Astrocyte (in vitro differentiated cells and primary cell): ENCODE data around the gene PRPH. TPM values are rescaled to one million over a fixed set of nuclear protein-coding genes. Genes with fewer than 3 reads are reported as not detected.

Source experiments
- DNase-seq: peaks from one replicate; pipeline ENCODE4 v3.0.0-alpha.2; 2010; ENCODE audit warnings: low read depth
- FAIRE-seq: peaks from 2 replicates; lab custom pipeline; 2011; peaks lifted over from hg19 to GRCh38; lab: Jason Lieb, UNC
- H2AFZ ChIP-seq: 2 replicates; pipeline ENCODE4 v1.6.0; 2012; ENCODE audit warnings: low read depth, low read length, inconsistent platforms
- H3K27ac ChIP-seq: 2 replicates; pipeline ENCODE4 v1.5.1; 2011; ENCODE audit warnings: low read depth, low read length, inconsistent platforms
- H3K27me3 ChIP-seq: 2 replicates; pipeline ENCODE4 v1.6.0; 2011; ENCODE audit warnings: low read length, inconsistent platforms; ENCODE audit not compliant: insufficient read depth
- H3K36me3 ChIP-seq: 2 replicates; pipeline ENCODE4 v1.5.1; 2011; ENCODE audit warnings: low read length, inconsistent platforms; ENCODE audit not compliant: insufficient read depth
- H3K4me1 ChIP-seq: 2 replicates; pipeline ENCODE4 v1.5.1; 2011; ENCODE audit warnings: low read length, inconsistent platforms; ENCODE audit not compliant: insufficient read depth
- H3K4me2 ChIP-seq: 2 replicates; pipeline ENCODE4 v1.6.0; 2012; ENCODE audit warnings: low read length, inconsistent platforms
- H3K4me3 ChIP-seq: 2 replicates; pipeline ENCODE4 v1.5.1; 2011; ENCODE audit warnings: low read depth, mild to moderate bottlenecking, low read length, inconsistent platforms; ENCODE audit not compliant: insufficient read depth
- H3K79me2 ChIP-seq: 2 replicates; pipeline ENCODE4 v1.6.0; 2012; ENCODE audit warnings: mild to moderate bottlenecking, low read length, inconsistent platforms; ENCODE audit not compliant: insufficient read depth
- H3K9ac ChIP-seq: 2 replicates; pipeline ENCODE4 v1.6.0; 2012; ENCODE audit warnings: mild to moderate bottlenecking, low read length, inconsistent platforms
- H3K9me3 ChIP-seq: 2 replicates; pipeline ENCODE4 v1.5.1; 2012; ENCODE audit warnings: low read depth, mild to moderate bottlenecking, low read length, inconsistent platforms; ENCODE audit not compliant: insufficient read depth
- H4K20me1 ChIP-seq: 2 replicates; pipeline ENCODE4 v1.6.0; 2012; ENCODE audit warnings: low read length, inconsistent platforms; ENCODE audit not compliant: insufficient read depth
- H3K27ac Mint-ChIP-seq: one replicate; pipeline ENCODE4 v1.8.0; 2021; ENCODE audit warnings: mild to moderate bottlenecking, mixed read lengths; ENCODE audit not compliant: unreplicated experiment
- H3K27me3 Mint-ChIP-seq: one replicate; pipeline ENCODE4 v1.8.0; 2021; ENCODE audit warnings: low read depth, mixed read lengths; ENCODE audit not compliant: unreplicated experiment
- H3K36me3 Mint-ChIP-seq: one replicate; pipeline ENCODE4 v1.8.0; 2021; ENCODE audit warnings: low read depth, mixed read lengths; ENCODE audit not compliant: unreplicated experiment
- H3K4me1 Mint-ChIP-seq: one replicate; pipeline ENCODE4 v1.8.0; 2021; ENCODE audit warnings: low read depth, mixed read lengths; ENCODE audit not compliant: unreplicated experiment
- H3K4me3 Mint-ChIP-seq: one replicate; pipeline ENCODE4 v1.8.0; 2021; ENCODE audit warnings: mild to moderate bottlenecking, moderate library complexity, mixed read lengths; ENCODE audit not compliant: unreplicated experiment
- H3K9me3 Mint-ChIP-seq: one replicate; pipeline ENCODE4 v1.8.0; 2021; ENCODE audit warnings: mild to moderate bottlenecking, mixed read lengths; ENCODE audit not compliant: unreplicated experiment
- CTCF ChIP-seq: IDR thresholded peaks from 2 replicates; pipeline ENCODE4 v1.5.1; 2011; ENCODE audit warnings: low read depth, mild to moderate bottlenecking, inconsistent platforms, low read length, moderate library complexity; ENCODE audit not compliant: insufficient read depth
- EZH2 ChIP-seq: IDR thresholded peaks from 2 replicates; pipeline ENCODE4 v1.6.1; 2012; ENCODE audit warnings: mild to moderate bottlenecking, low read length, inconsistent platforms; ENCODE audit not compliant: insufficient read depth
- total RNA-seq: library from RNA; stranded (reverse); gene quantifications from 2 replicates; pipeline ENCODE4 v1.2.1, GENCODE V29; 2021

PRPH gene
- total RNA-seq, 1 donor from 2014 or later, result not detected

- no peaks in the 10 kb centered on the region for H4K20me1 ChIP-seq
- H3K4me3 ChIP-seq, result peak overlapping the region; percentile 34
- TF ChIP-seq CTCF (no peak), EZH2 (peak; percentile 73)
- Mint-ChIP-seq H3K4me1 (peaks cover 6% of the 10 kb centered on the region), H3K27me3 (peaks cover 67% of the 10 kb centered on the region), H3K27ac (no peak overlapping the region), H3K36me3 (no peaks in the 10 kb centered on the region), H3K9me3 (no peaks in the 10 kb centered on the region), H3K4me3 (peak overlapping the region; percentile 57)
- H3K9ac ChIP-seq, result peak overlapping the region; percentile 16
- FAIRE-seq, result no peak
- H2AFZ ChIP-seq, result peak overlapping the region; percentile 58
- H3K4me2 ChIP-seq, result peak overlapping the region; percentile 85
- DNase-seq, result no peak
- peaks cover 40% of the 10 kb centered on the region for H3K27me3 ChIP-seq
- no peak overlapping the region for H3K27ac ChIP-seq
- H3K79me2 ChIP-seq, result no peaks in the 10 kb centered on the region
- H3K36me3 ChIP-seq, result no peaks in the 10 kb centered on the region
- no peaks in the 10 kb centered on the region for H3K9me3 ChIP-seq
- H3K4me1 ChIP-seq, result peaks cover 42% of the 10 kb centered on the region
These were observed 51.1 kb downstream of the PRPH start for GRCh38 chr12:49345825-49346658.

GRCh38 chr12:49346659-49347310, 51.8 kb downstream of the PRPH start, which contains the start of gene DNAJC22:
TSS of gene DNAJC22 (plus strand) at chr12:49346888. CDS start at chr12:49348873, 1,985 bp downstream.
- peak within 1 kb of the TSS; percentile 16 for H3K9ac ChIP-seq
- no peak for DNase-seq

More at GRCh38 chr12:49346659-49347310, 51.8 kb downstream of the PRPH start, which contains the start of gene DNAJC22:
- peak within 1 kb of the TSS; percentile 70 for H3K4me3 Mint-ChIP-seq
- peak within 1 kb of the TSS; percentile 51 for H3K4me3 ChIP-seq
- H3K4me1 ChIP-seq, result peaks cover 42% of the 10 kb centered on the region
- H3K27me3 ChIP-seq, result peaks cover 35% of the 10 kb centered on the region
- H3K9me3 ChIP-seq, result no peaks in the 10 kb centered on the region
- TF ChIP-seq EZH2 (no peak), CTCF (no peak)
- H3K9me3 Mint-ChIP-seq, result no peaks in the 10 kb centered on the region
- H2AFZ ChIP-seq, result peak within 1 kb of the TSS; percentile 58
- no peak for FAIRE-seq
- no peaks in the 10 kb centered on the region for H3K36me3 Mint-ChIP-seq
- H3K27me3 Mint-ChIP-seq, result peaks cover 60% of the 10 kb centered on the region
- H3K79me2 ChIP-seq, result no peaks in the 10 kb centered on the region
- H3K4me1 Mint-ChIP-seq, result peaks cover 6% of the 10 kb centered on the region
- H3K4me2 ChIP-seq, result peak within 1 kb of the TSS; percentile 85
- H4K20me1 ChIP-seq, result no peaks in the 10 kb centered on the region
- H3K27ac ChIP-seq, result no peak within 1 kb of the TSS
- no peak within 1 kb of the TSS for H3K27ac Mint-ChIP-seq
- no peaks in the 10 kb centered on the region for H3K36me3 ChIP-seq
